ENCODE results near the gene TTLL11. TPM values are rescaled to one million over a fixed set of nuclear protein-coding genes. Genes with fewer than 3 reads are reported as not detected.

TTLL11 gene
- total RNA-seq, 1 donor from 2014 or later, result 4.0 TPM

- H3K9me3 Mint-ChIP-seq (ENCODE audit: unreplicated experiment), result no peaks in the 10 kb centered on the region
- no peak overlapping the region for H3K27ac Mint-ChIP-seq (ENCODE audit: unreplicated experiment)
- H3K27me3 Mint-ChIP-seq (ENCODE audit: unreplicated experiment), result peaks cover 23% of the 10 kb centered on the region
- no peaks in the 10 kb centered on the region for H3K36me3 Mint-ChIP-seq (ENCODE audit: low read depth, unreplicated experiment)
- H3K4me3 Mint-ChIP-seq (ENCODE audit: unreplicated experiment), result peak overlapping the region; percentile 56
- peaks cover 15% of the 10 kb centered on the region for H3K4me1 Mint-ChIP-seq (ENCODE audit: unreplicated experiment)
- peak; percentile 85 for TF ChIP-seq CTCF (IDR thresholded peaks at IDR 0.05; ENCODE audit: unreplicated experiment)
- DNase-seq (ENCODE audit: low spot score), result peak; percentile 93
Measured at GRCh38 chr9:122125158-122125508, 32.0 kb upstream of the TTLL11 start.

- TF ChIP-seq CTCF (IDR thresholded peaks at IDR 0.05; ENCODE audit: unreplicated experiment), result no peak
- no peak for DNase-seq (ENCODE audit: low spot score)
- no peak overlapping the region for H3K27ac Mint-ChIP-seq (ENCODE audit: unreplicated experiment)
- no peaks in the 10 kb centered on the region for H3K9me3 Mint-ChIP-seq (ENCODE audit: unreplicated experiment)
- no peak overlapping the region for H3K4me3 Mint-ChIP-seq (ENCODE audit: unreplicated experiment)
- H3K27me3 Mint-ChIP-seq (ENCODE audit: unreplicated experiment), result peaks cover 23% of the 10 kb centered on the region
- no peaks in the 10 kb centered on the region for H3K36me3 Mint-ChIP-seq (ENCODE audit: low read depth, unreplicated experiment)
- H3K4me1 Mint-ChIP-seq (ENCODE audit: unreplicated experiment), result peaks cover 15% of the 10 kb centered on the region
Measured at GRCh38 chr9:122124528-122124927, 31.4 kb upstream of the TTLL11 start.

- no peak overlapping the region for H3K4me3 Mint-ChIP-seq (ENCODE audit: unreplicated experiment)
- no peaks in the 10 kb centered on the region for H3K36me3 Mint-ChIP-seq (ENCODE audit: low read depth, unreplicated experiment)
- H3K9me3 Mint-ChIP-seq (ENCODE audit: unreplicated experiment), result no peaks in the 10 kb centered on the region
- no peak for DNase-seq (ENCODE audit: low spot score)
- peaks cover 15% of the 10 kb centered on the region for H3K4me1 Mint-ChIP-seq (ENCODE audit: unreplicated experiment)
- TF ChIP-seq CTCF (IDR thresholded peaks at IDR 0.05; ENCODE audit: unreplicated experiment), result no peak
- no peak overlapping the region for H3K27ac Mint-ChIP-seq (ENCODE audit: unreplicated experiment)
- H3K27me3 Mint-ChIP-seq (ENCODE audit: unreplicated experiment), result peaks cover 23% of the 10 kb centered on the region
Measured at GRCh38 chr9:122124048-122124447, 30.9 kb upstream of the TTLL11 start.

GRCh38 chr9:122122903-122123632, 30.0 kb upstream of the TTLL11 start:
- peaks cover 23% of the 10 kb centered on the region for H3K27me3 Mint-ChIP-seq (ENCODE audit: unreplicated experiment)
- peak; percentile 86 for DNase-seq (ENCODE audit: low spot score)
- TF ChIP-seq CTCF (IDR thresholded peaks at IDR 0.05; ENCODE audit: unreplicated experiment), result peak; percentile 98
- H3K9me3 Mint-ChIP-seq (ENCODE audit: unreplicated experiment), result no peaks in the 10 kb centered on the region
- no peak overlapping the region for H3K4me3 Mint-ChIP-seq (ENCODE audit: unreplicated experiment)
- H3K4me1 Mint-ChIP-seq (ENCODE audit: unreplicated experiment), result peaks cover 15% of the 10 kb centered on the region
- no peak overlapping the region for H3K27ac Mint-ChIP-seq (ENCODE audit: unreplicated experiment)
- no peaks in the 10 kb centered on the region for H3K36me3 Mint-ChIP-seq (ENCODE audit: low read depth, unreplicated experiment)

- no peak for TF ChIP-seq CTCF (IDR thresholded peaks at IDR 0.05; ENCODE audit: unreplicated experiment)
- Mint-ChIP-seq H3K4me1 (ENCODE audit: unreplicated experiment) (peaks cover 15% of the 10 kb centered on the region), H3K9me3 (ENCODE audit: unreplicated experiment) (no peaks in the 10 kb centered on the region), H3K27me3 (ENCODE audit: unreplicated experiment) (peaks cover 22% of the 10 kb centered on the region), H3K27ac (ENCODE audit: unreplicated experiment) (no peak overlapping the region), H3K4me3 (ENCODE audit: unreplicated experiment) (no peak overlapping the region), H3K36me3 (ENCODE audit: low read depth, unreplicated experiment) (no peaks in the 10 kb centered on the region)
- DNase-seq (ENCODE audit: low spot score), result no peak
Measured at GRCh38 chr9:122122468-122122867, 29.4 kb upstream of the TTLL11 start.
